Measurements from ENCODE around the gene VCPKMT. TPM values are rescaled to one million over a fixed set of nuclear protein-coding genes. Genes with fewer than 3 reads are reported as not detected.

VCPKMT gene
- polyA plus RNA-seq, 1 experiment = 7.7 TPM

GRCh38 chr14:50091240-50091913 is 25.0 kb downstream of the VCPKMT start:
- H3K27me3 ChIP-seq (ENCODE audit: control insufficient read depth, insufficient read depth, low read length) = no peaks in the 10 kb centered on the region
- H3K9me3 ChIP-seq (ENCODE audit: control insufficient read depth, insufficient read depth, low read length) = no peaks in the 10 kb centered on the region
- no peak for DNase-seq (ENCODE audit: low read depth, low spot score)
- POLR2A ChIA-PET = interaction anchor here (1.6 kb wide), 1 partner anchor 229 kb away, joined by 3 read pairs; no protein-coding TSS in a partner anchor
- CTCF ChIA-PET = interaction anchor here (3.6 to 5.8 kb wide), 2 partner anchors 229 kb away, joined by 15 to 28 read pairs; no protein-coding TSS in a partner anchor
- no peak overlapping the region for H3K27ac ChIP-seq (ENCODE audit: low read depth, low read length)
- TF ChIP-seq CTCF (IDR thresholded peaks at IDR 0.05; ENCODE audit: low read depth, low read length) = no peak
- no peak overlapping the region for H3K4me3 ChIP-seq (ENCODE audit: low read depth, low read length)

- ChIA-PET POLR2A (interaction anchor here (0.5 kb wide), 1 partner anchor 185 kb away, joined by 3 read pairs; no protein-coding TSS in a partner anchor), CTCF (interaction anchor here (0.5 to 5.8 kb wide), 2 partner anchors 227 to 258 kb away, joined by 4 to 28 read pairs; no protein-coding TSS in a partner anchor)
- DNase-seq (ENCODE audit: low read depth, low spot score) = no peak
- Histone ChIP-seq H3K27ac (ENCODE audit: low read depth, low read length) (no peak overlapping the region), H3K4me3 (ENCODE audit: low read depth, low read length) (no peak overlapping the region), H3K27me3 (ENCODE audit: control insufficient read depth, insufficient read depth, low read length) (no peaks in the 10 kb centered on the region), H3K9me3 (ENCODE audit: control insufficient read depth, insufficient read depth, low read length) (no peaks in the 10 kb centered on the region)
- no peak for TF ChIP-seq CTCF (IDR thresholded peaks at IDR 0.05; ENCODE audit: low read depth, low read length)
Observed at GRCh38 chr14:50089208-50089607, 27.2 kb downstream of the VCPKMT start.

- no peak for TF ChIP-seq CTCF (IDR thresholded peaks at IDR 0.05; ENCODE audit: low read depth, low read length)
- CTCF ChIA-PET = interaction anchor here (1.6 to 5.8 kb wide), 2 partner anchors 223 to 227 kb away, joined by 4 to 28 read pairs; no protein-coding TSS in a partner anchor
- Histone ChIP-seq H3K27ac (ENCODE audit: low read depth, low read length) (no peak overlapping the region), H3K4me3 (ENCODE audit: low read depth, low read length) (no peak overlapping the region), H3K9me3 (ENCODE audit: control insufficient read depth, insufficient read depth, low read length) (no peaks in the 10 kb centered on the region; the same call in 1 of the 2 replicates), H3K27me3 (ENCODE audit: control insufficient read depth, insufficient read depth, low read length) (no peaks in the 10 kb centered on the region)
- POLR2A ChIA-PET = interaction anchor here (0.5 kb wide), 1 partner anchor 185 kb away, joined by 3 read pairs; no protein-coding TSS in a partner anchor
- DNase-seq (ENCODE audit: low read depth, low spot score) = no peak
Observed at GRCh38 chr14:50088731-50089130, 27.6 kb downstream of the VCPKMT start.

GRCh38 chr14:50088117-50088515 is 28.3 kb downstream of the VCPKMT start:
- ChIA-PET CTCF (interaction anchor here (0.9 to 5.8 kb wide), 3 partner anchors 223 to 235 kb away, joined by 4 to 28 read pairs (median 7); partner anchors contain the start of gene NEMF), POLR2A (interaction anchor here (0.5 kb wide), 1 partner anchor 240 kb away, joined by 5 read pairs; no protein-coding TSS in a partner anchor)
- no peak for DNase-seq (ENCODE audit: low read depth, low spot score)
- Histone ChIP-seq H3K27ac (ENCODE audit: low read depth, low read length) (no peak overlapping the region), H3K4me3 (ENCODE audit: low read depth, low read length) (no peak overlapping the region), H3K9me3 (ENCODE audit: control insufficient read depth, insufficient read depth, low read length) (no peaks in the 10 kb centered on the region; the same call in 1 of the 2 replicates), H3K27me3 (ENCODE audit: control insufficient read depth, insufficient read depth, low read length) (no peaks in the 10 kb centered on the region)
- TF ChIP-seq CTCF (IDR thresholded peaks at IDR 0.05; ENCODE audit: low read depth, low read length) = no peak
